Neural progenitor cell (in vitro differentiated cells): ENCODE data around the gene MYOM3.
A peak's percentile ranks its signal among the peaks of the same experiment; 100 is the strongest.

Experiments
- CTCF ChIP-seq: fragments of 200-600 bp; sonication (generic); IDR thresholded peaks from 2 replicates; pipeline ENCODE4 v1.5.1; 2017; ENCODE audit warnings: antibody characterized with exemption, mild to moderate bottlenecking
- EZH2 ChIP-seq: fragments of 200-600 bp; sonication (generic); IDR thresholded peaks from 2 replicates; pipeline ENCODE4 v1.6.1; 2017; ENCODE audit warnings: antibody characterized with exemption, mild to moderate bottlenecking, moderate library complexity
- EZH2phosphoT487 ChIP-seq: fragments of 200-600 bp; sonication (generic); IDR thresholded peaks from 2 replicates; pipeline ENCODE4 v1.6.1; 2017; ENCODE audit warnings: antibody characterized with exemption

GRCh38 chr1:24155011-24155782, 43.3 kb upstream of the MYOM3 start:
- TF ChIP-seq CTCF (peak; percentile 49), EZH2 (no peak), EZH2phosphoT487 (no peak)
